Thyroid gland (tissue), 4 donors: Measurements from ENCODE around the gene TUBD1. TPM values are rescaled to one million over a fixed set of nuclear protein-coding genes. Genes with fewer than 3 reads are reported as not detected.

Experiments
- DNase-seq, 2 donors: peaks; one replicate each; pipeline ENCODE4 v3.0.0-alpha.2; 2019
- H3K27ac ChIP-seq, 3 donors: fragments of 200-600 bp; sonication (generic); 1 replicate in 2 of 3; 2 replicates in 1 of 3; pipeline ENCODE4 v1.5.1; 2016 to 2019; ENCODE audit warnings: mild to moderate bottlenecking in 1 of 3, moderate library complexity in 1 of 3
- H3K27me3 ChIP-seq: fragments of 200-600 bp; sonication (generic); one replicate; pipeline ENCODE4 v1.5.1; 2019
- H3K36me3 ChIP-seq, 2 donors: fragments of 200-600 bp; sonication (generic); one replicate each; pipeline ENCODE4 v1.5.1; 2016 to 2019
- H3K4me1 ChIP-seq, 2 donors: fragments of 200-600 bp; sonication (generic); one replicate each; pipeline ENCODE4 v1.5.1; 2017 to 2019
- H3K4me3 ChIP-seq, 3 donors: fragments of 200-600 bp; sonication (generic); replicated peaks in 1 of 3; 1 replicate in 2 of 3; 2 replicates in 1 of 3; pipeline ENCODE4 v1.5.1; 2016; ENCODE audit warnings: mild to moderate bottlenecking in 1 of 3
- H3K9me3 ChIP-seq: fragments of 200-600 bp; sonication (generic); one replicate; pipeline ENCODE4 v1.5.1; 2017
- CTCF ChIP-seq, 6 experiments: fragments of 200-600 bp in 3 of 6; fragments of 450-650 bp in 3 of 6; sonication (generic) in 3 of 6; IDR thresholded peaks; one replicate each; pipeline ENCODE4 v1.5.1; 2016 to 2019; ENCODE audit warnings: antibody characterized with exemption in 6 of 6, mild to moderate bottlenecking in 2 of 6, inconsistent platforms in 1 of 6, moderate library complexity in 1 of 6
- POLR2A ChIP-seq, 2 donors: fragments of 450-650 bp; IDR thresholded peaks; one replicate each; pipeline ENCODE4 v1.6.1; 2017; ENCODE audit warnings: antibody characterized with exemption in 2 of 2, mild to moderate bottlenecking in 2 of 2, moderate library complexity in 1 of 2
- WGBS, 2 donors: methylation state at CpG; one replicate each; pipeline ENCODE4 v1.1.5; 2017; 5-methylcytosine and 5-hydroxymethylcytosine counted together
- intact Hi-C: fragments of 100-400 bp; cut with DNase I; formaldehyde crosslinking; loops from one replicate; pipeline ENCODE4 v1.15.1; 2023
- total RNA-seq, 4 donors: library from RNA; depleted of rRNA; stranded (reverse); fragments of >200 nt; gene quantifications; one replicate each; pipeline ENCODE4 v1.2.3, GENCODE V29; 2016

The TUBD1 gene
- total RNA-seq, 4 donors from 2014 or later, result 11.2 to 28.4 (median 17.9) TPM

GRCh38 chr17:59888145-59888750 is 4.5 kb downstream of the TUBD1 start:
- Histone ChIP-seq H3K27me3 (no peaks in the 10 kb centered on the region), H3K27ac (no peak overlapping the region), H3K4me3 (no peak overlapping the region), H3K9me3 (no peaks in the 10 kb centered on the region), H3K36me3 (peaks cover 20 to 23% of the 10 kb centered on the region in 2 donors), H3K4me1 (peaks cover 4 to 11% of the 10 kb centered on the region in 2 donors)
- WGBS, 2 donors, result 96 to 97% methylated on average over 8 of the region's 8 CpGs
- intact Hi-C loops, result no loop called here
- no peak for TF ChIP-seq CTCF (IDR thresholded peaks at IDR 0.05)
- no peak for TF ChIP-seq POLR2A (IDR thresholded peaks at IDR 0.05)
- DNase-seq, result no peak

GRCh38 chr17:59884861-59885260 is 7.9 kb downstream of the TUBD1 start:
- DNase-seq, result no peak
- intact Hi-C loops, result no loop called here
- no peak overlapping the region for H3K27ac ChIP-seq

GRCh38 chr17:59878624-59879023 is 14.1 kb downstream of the TUBD1 start:
- 91 to 95% methylated on average over 3 of the region's 3 CpGs for WGBS, 2 donors
- TF ChIP-seq POLR2A (IDR thresholded peaks at IDR 0.05), result no peak
- no peak for TF ChIP-seq CTCF (IDR thresholded peaks at IDR 0.05)
- Histone ChIP-seq H3K27ac (no peak overlapping the region), H3K4me3 (no peak overlapping the region), H3K4me1 (no peaks in the 10 kb centered on the region), H3K27me3 (no peaks in the 10 kb centered on the region), H3K36me3 (peaks cover 27 to 38% of the 10 kb centered on the region in 2 donors), H3K9me3 (no peaks in the 10 kb centered on the region)
- DNase-seq, result no peak
- intact Hi-C loops, result no loop called here

More at GRCh38 chr17:59884861-59885260, 7.9 kb downstream of the TUBD1 start:
- no peaks in the 10 kb centered on the region for H3K27me3 ChIP-seq
- H3K9me3 ChIP-seq, result no peaks in the 10 kb centered on the region
- TF ChIP-seq CTCF (IDR thresholded peaks at IDR 0.05) (no peak), POLR2A (IDR thresholded peaks at IDR 0.05) (no peak)
- H3K4me1 ChIP-seq, result no peaks in the 10 kb centered on the region
- WGBS, 2 donors, result 95 to 96% methylated on average over 9 of the region's 9 CpGs
- H3K36me3 ChIP-seq, result peaks cover 28 to 31% of the 10 kb centered on the region in 2 donors
- no peak overlapping the region for H3K4me3 ChIP-seq

- 93 to 94% methylated on average over 5 of the region's 5 CpGs for WGBS, 2 donors
- H3K27ac ChIP-seq, result no peak overlapping the region
- no peak for TF ChIP-seq POLR2A (IDR thresholded peaks at IDR 0.05)
- TF ChIP-seq CTCF (IDR thresholded peaks at IDR 0.05), result no peak
- DNase-seq, result no peak
- intact Hi-C loops, result no loop called here
- no peaks in the 10 kb centered on the region for H3K4me1 ChIP-seq
- peaks cover 24 to 31% of the 10 kb centered on the region in 2 donors for H3K36me3 ChIP-seq
- H3K27me3 ChIP-seq, result no peaks in the 10 kb centered on the region
- H3K9me3 ChIP-seq, result no peaks in the 10 kb centered on the region
- no peak overlapping the region for H3K4me3 ChIP-seq
Measured at GRCh38 chr17:59877965-59878364, 14.8 kb downstream of the TUBD1 start.

GRCh38 chr17:59876107-59876506 is 16.6 kb downstream of the TUBD1 start:
- TF ChIP-seq POLR2A (IDR thresholded peaks at IDR 0.05), result no peak
- TF ChIP-seq CTCF (IDR thresholded peaks at IDR 0.05), result no peak
- DNase-seq, result no peak

More at GRCh38 chr17:59876107-59876506, 16.6 kb downstream of the TUBD1 start:
- Histone ChIP-seq H3K9me3 (no peaks in the 10 kb centered on the region), H3K27ac (no peak overlapping the region), H3K36me3 (peaks cover 21 to 29% of the 10 kb centered on the region in 2 donors), H3K4me3 (no peak overlapping the region), H3K4me1 (no peaks in the 10 kb centered on the region), H3K27me3 (no peaks in the 10 kb centered on the region)
- intact Hi-C loops, result no loop called here
- WGBS, 2 donors, result 94 to 96% methylated on average over 3 of the region's 3 CpGs
